Prostate gland (tissue), 2 donors: ENCODE measurements around the gene UHMK1.

Experiments used
- POLR2AphosphoS5 ChIP-seq: sonication (generic); formaldehyde crosslinking; IDR thresholded peaks from one replicate; pipeline ENCODE4 v1.6.1; 2017; ENCODE audit warnings: antibody characterized with exemption
- TF ChIP-seq, protein P1 (sequence below), 4 experiments: fragments of 200-600 bp in 2 of 4; fragments of 450-650 bp in 2 of 4; sonication (generic) in 2 of 4; IDR thresholded peaks; 1 replicate in 3 of 4; 2 replicates in 1 of 4; pipeline ENCODE4 v1.5.1; 2016 to 2019; ENCODE audit warnings: antibody characterized with exemption in 4 of 4, mild to moderate bottlenecking in 2 of 4, moderate library complexity in 2 of 4

DNA sequence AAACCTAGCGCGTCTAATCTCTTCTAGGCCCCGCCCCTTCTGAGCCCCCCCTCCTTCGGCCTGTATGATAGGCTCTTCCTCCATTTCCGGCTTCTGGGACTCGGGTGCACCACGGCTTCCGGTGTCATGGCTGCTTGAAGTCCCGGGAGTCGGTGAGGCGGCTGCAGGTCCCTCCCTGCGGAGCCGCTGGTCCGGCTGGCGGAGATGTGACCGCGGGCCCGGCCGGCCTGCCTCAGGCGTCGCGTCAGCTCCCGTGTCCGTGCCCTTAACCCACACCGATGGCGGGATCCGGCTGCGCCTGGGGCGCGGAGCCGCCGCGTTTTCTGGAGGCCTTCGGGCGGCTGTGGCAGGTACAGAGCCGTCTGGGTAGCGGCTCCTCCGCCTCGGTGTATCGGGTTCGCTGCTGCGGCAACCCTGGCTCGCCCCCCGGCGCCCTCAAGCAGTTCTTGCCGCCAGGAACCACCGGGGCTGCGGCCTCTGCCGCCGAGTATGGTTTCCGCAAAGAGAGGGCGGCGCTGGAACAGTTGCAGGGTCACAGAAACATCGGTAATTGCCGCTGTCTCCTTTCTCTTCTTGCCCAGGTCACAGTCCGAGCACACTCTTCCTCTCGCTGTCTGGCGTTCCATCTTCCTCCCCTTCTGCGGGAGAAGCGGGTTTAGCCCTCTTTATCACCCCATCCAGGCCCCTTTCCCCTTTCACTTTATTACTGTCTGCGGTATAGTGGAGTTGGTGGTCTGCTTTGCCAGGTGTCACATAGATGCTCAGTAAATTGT, at the start of gene UHMK1:
- TF ChIP-seq, protein P1, sequence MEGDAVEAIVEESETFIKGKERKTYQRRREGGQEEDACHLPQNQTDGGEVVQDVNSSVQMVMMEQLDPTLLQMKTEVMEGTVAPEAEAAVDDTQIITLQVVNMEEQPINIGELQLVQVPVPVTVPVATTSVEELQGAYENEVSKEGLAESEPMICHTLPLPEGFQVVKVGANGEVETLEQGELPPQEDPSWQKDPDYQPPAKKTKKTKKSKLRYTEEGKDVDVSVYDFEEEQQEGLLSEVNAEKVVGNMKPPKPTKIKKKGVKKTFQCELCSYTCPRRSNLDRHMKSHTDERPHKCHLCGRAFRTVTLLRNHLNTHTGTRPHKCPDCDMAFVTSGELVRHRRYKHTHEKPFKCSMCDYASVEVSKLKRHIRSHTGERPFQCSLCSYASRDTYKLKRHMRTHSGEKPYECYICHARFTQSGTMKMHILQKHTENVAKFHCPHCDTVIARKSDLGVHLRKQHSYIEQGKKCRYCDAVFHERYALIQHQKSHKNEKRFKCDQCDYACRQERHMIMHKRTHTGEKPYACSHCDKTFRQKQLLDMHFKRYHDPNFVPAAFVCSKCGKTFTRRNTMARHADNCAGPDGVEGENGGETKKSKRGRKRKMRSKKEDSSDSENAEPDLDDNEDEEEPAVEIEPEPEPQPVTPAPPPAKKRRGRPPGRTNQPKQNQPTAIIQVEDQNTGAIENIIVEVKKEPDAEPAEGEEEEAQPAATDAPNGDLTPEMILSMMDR (IDR thresholded peaks at IDR 0.05) = no peak
- TF ChIP-seq POLR2AphosphoS5 = peak; percentile 78
